CD4-positive, alpha-beta T cell treated with Interleukin-4 for 4 hours (primary cell): ENCODE measurements around the gene PPP6R3.
A peak's percentile ranks its signal among the peaks of the same experiment; 100 is the strongest.
"Not testable (repeated sequence)": the region's sequence is repeated elsewhere in the genome, so short reads cannot be mapped to it uniquely, and the experiment has no call there.

Experiments
- DNase-seq: peaks from one replicate; pipeline ENCODE4 v3.0.0-alpha.2; 2020

Gene PPP6R3

DNA sequence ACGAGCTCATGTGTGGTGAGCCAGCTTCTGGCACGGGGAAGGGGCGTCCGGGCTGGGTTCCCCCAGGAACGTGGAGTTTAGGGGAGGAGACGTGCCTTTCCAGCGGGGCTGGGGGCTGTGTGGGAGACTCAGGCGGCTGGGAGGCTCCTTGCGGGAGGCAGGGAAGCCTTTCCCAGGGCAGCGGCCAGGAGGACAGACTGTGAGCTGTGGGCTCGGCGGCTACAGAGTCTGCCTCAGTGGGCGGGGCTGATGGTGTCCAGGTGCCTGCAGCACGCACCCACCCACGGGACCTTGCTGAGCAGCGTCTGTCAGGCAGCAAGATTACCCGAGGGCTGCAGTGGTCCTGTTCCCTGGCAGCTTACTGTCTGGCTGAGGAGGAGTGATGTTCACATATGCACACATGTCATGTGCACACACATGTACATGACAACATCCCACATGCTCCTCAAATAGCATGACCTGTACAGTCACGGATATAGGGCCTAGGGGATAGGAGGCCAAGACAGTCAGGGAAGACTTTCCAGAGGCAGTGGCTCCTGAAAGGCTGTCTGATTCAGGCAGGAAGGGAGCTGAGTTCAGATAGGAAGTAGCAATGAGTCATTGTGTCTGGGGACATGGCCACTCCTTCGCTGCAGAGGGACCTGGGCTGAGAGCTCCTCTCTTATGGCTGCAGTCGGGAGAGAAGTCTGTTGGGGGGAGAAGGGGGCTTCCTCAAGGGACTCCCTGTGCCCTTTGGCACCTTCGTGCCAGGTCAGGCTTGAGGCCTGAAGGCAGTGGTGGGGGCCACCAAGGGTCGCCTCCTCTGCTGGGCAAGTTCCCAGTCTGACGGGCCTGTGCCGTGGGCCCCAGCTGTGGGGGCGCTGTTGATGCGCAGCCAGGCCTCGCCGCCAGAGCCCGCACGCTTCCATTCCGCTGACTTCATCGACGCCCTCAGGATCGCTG lies 23.3 kb upstream of the PPP6R3 start:
- no peak for DNase-seq

GRCh38 chr11:68437927-68438657 lies 22.5 kb upstream of the PPP6R3 start:
- no peak for DNase-seq

DNA sequence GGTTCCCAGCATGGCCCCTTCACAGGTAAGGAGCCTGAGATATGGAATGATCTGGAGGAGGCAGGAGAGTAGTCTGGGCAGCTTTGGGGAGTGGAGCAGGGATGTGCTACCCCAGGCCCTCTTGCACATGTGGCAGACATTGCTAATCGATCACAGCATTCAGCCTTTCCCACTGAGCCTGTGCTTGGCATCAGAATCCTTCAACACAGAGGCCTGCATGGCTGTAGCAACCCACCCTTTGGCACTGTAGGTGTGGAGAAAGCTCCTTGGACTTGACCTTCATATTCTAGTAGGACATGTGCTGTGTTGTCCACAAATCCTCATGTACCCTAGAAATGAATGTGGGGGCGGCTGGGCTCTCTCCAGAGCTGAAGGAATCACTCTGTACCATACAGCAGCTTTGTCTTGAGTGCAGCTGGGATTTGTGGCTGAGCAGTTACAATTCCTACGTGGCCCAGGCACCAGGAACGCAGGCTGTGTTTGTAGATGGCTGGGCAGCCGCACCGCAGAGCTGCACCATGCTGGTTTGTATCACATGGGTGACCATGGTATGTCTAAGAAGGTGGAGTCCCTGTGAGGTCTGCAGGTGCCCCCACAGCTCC lies 21.8 kb upstream of the PPP6R3 start:
- no peak for DNase-seq

DNA sequence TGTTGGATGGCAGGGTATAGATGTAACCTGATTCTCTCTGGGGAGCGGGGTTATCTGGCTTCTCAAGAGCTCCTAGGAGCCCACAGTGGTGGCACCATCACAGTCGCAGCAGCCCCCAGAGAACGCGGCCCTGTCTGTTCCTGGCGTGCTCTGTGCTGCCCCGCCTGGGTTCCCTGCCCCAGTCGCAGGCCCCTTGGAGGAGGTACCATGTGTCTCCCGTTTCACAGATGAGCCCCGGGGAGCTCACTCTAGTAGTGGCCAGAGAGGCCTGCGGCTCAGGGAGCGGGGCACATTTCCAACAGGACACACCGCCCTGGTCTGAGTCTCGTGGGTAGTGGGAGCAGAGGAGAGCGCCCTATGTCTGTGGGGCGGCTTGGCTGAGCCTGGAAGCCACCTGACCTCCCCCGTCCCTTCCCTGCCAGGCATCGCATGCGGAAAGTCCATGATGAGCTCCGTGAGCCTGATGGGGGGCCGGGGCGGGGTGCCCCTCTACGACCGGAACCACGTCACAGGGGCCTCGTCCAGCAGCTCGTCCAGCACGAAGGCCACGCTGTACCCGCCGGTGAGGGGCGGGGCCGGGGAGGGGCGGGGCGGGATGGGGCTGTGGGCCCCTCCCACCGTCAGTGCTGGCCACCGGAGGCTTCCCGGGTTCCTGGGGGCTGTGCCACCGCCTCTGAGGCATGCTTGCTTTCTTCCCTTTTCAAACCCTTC lies 21.0 kb upstream of the PPP6R3 start:
- DNase-seq: no peak

DNA sequence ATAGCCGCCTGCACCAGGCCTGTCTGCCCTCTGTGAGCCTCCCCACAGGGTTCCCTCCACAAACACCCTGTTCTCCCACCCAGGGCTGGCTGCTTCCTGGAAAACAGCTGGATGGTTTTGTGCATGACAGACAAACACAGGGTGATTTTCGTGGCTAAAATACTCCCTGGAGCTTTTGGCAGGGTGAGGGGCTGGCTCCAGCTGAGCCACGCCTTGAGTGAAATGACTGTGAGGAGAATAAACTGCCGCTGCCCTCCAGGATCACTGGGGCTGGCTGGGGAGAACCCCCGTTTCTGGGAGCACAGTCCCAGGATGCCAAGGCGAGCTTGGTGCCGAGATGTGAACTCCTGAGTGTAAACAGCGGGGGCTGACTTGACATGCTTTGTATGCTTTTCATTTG lies 20.3 kb upstream of the PPP6R3 start:
- no peak for DNase-seq

DNA sequence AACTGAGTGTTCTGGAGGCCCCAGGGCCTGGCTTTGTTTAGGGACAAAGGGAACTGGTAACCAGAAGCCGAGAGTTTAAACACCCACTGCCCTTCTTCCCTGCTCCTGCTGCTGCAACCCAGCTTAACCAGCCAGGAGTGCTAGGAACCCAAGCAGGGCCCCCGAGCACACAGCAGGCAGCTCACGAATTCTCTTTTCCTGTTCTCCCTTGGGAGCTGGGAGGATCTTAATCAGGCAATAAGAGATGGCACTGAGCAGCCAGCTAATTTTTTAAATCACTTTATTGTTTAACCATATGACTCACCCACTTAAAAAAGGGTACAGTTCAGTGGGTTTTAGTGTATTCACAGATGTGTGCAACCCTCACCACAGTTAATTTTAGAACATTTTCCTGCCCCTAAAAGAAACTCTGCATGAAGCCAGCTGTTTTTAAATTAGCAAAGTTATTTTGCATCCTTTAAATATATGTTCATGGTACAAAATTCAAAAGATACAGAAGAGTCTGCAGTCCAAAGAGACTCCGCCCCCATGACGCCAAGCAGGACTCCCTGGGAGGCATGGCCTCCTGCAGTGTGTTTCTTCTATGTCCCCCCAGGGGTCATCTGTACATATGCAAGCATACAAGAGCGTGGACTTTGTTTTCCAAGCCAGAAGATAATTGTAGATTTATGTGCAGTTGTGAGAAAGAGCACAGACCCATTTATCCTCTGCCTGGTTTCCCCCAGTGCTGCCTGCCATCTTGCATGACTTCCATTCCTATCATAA lies 18.9 kb upstream of the PPP6R3 start:
- DNase-seq: no peak

- DNase-seq: no peak
These were observed 18.1 kb upstream of the PPP6R3 start for GRCh38 chr11:68442433-68442832.

GRCh38 chr11:68444566-68444965 lies 16.0 kb upstream of the PPP6R3 start:
- no peak for DNase-seq

- DNase-seq: no peak
These were observed 15.0 kb upstream of the PPP6R3 start for GRCh38 chr11:68445531-68446035.

- no peak for DNase-seq
These were observed 14.4 kb upstream of the PPP6R3 start for GRCh38 chr11:68446046-68446725.

GRCh38 chr11:68447015-68447801 lies 13.3 kb upstream of the PPP6R3 start:
- peak; percentile 70 for DNase-seq

GRCh38 chr11:68447914-68448313 lies 12.6 kb upstream of the PPP6R3 start:
- not testable (repeated sequence) for DNase-seq

- no peak for DNase-seq
These were observed 11.9 kb upstream of the PPP6R3 start for GRCh38 chr11:68448604-68449011.

- DNase-seq: no peak
These were observed 10.6 kb upstream of the PPP6R3 start for GRCh38 chr11:68449951-68450350.

GRCh38 chr11:68450711-68451110 lies 9.8 kb upstream of the PPP6R3 start:
- DNase-seq: no peak

DNA sequence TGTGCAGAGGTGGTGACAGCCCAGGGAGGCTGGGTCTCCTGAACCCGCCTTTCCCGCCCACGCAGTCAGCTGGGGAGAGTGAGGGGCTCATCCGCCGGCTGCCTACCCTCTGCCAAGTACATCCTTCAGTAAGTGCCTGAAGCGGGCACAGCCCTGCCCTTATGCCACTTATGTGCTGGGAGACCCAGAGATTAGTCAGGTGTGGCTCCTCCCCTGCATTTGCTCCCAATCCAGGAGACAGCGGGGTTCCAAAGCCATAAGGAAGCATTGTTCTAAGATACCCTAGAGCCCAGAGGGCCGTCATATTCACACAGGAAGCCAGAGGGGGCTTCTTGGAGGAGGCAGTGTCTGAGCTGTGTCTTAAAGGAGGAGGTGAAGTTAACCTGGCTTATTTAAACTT lies 5.8 kb upstream of the PPP6R3 start:
- no peak for DNase-seq

DNA sequence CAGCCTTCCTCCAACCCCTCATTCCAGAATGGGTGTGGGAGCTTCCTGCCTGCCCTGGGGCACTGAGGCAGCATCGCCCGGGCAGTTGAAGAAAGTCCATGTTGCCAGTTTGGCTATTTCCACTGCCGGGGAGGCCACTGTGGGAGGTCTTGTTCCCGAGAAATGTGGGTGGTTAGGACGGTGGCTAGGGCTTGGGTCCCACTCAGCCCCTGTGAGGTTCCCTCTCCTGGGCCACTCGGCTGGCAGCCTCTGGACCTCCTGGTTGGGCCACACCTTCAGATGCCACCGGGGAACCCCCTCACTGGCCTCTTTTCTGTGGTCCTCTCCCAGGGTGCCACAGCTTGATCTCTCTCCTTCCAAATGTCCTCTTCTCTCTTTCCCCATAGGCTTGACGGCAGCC lies 5.1 kb upstream of the PPP6R3 start:
- no peak for DNase-seq

DNA sequence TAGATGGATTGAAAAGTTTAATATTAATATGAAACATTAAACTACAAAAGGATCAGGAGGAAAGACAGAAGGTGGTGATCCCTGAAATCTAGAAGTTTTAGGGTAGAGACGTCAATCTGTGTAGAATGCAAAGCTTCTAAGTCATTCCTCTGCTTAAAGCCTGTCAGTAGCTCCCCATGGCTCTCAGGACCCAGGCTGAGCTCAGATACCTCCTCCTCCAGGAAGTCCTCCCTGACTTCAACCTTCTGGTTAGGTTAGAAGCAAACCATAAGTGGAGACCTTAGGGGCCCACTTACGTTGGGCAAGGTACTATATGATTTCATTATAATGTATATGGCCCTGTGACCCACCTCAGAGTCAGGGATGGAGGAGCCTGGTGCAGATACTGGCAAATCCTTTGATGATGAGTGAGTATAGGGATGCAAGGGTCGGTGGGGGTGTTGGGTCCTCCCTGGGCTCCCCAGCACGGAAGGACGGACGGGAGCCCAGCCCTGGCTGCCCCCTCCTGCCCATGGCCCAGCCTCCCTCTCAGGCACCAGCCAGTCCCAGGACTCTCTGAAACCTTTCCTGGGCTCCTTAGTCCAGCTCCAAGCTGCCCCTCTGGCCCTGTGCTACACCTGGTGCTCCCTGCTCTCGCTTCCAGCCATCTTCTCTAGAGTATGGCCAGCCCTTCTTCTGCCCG lies 3.2 kb upstream of the PPP6R3 start:
- DNase-seq: no peak

DNA sequence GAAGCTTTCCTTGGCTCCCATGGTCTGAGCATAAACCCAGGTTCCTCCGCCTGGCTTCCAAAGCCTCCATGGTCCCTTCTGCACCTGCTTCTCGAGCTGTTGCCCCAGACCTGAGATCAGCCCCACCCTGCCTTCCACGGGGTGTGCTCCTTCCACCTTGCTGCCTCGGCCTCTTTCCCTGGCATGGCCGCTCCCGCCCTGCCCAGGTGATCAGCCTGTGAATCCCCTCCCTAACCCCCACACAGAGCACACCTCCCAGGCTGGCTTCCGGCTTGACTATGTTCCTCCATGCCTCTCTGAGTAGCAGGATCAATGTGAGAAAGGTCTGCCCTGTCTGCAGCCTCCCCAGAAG lies 2.7 kb upstream of the PPP6R3 start:
- DNase-seq: no peak

DNA sequence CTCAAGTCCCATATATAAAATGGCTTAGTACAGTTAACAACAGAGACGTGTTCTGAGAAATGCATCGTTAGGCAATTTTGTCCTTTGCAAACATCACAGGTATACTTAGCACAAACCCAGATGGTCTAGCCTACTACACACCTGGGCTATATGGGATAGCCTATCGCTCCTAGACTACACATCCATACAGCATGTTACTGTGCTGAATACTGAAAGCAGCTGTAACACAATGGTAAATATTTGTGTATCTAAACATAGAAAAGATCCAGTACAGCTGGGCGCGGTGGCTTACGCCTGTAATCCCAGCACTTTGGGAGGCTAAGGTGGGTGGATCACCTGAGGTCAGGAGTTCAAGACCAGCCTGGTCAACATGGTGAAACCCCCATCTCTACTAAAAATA lies 2.2 kb upstream of the PPP6R3 start:
- not testable (repeated sequence) for DNase-seq
